H1 (cell line): Measurements from ENCODE around the gene CCDC116.

Source experiments
- BRCA1 ChIP-seq: IDR thresholded peaks from 2 replicates; pipeline ENCODE4 v1.6.1; 2012; ENCODE audit warnings: low read depth, low read length, improper control_type of control experiment
- CEBPB ChIP-seq: IDR thresholded peaks from 2 replicates; pipeline ENCODE4 v1.6.1; 2012; ENCODE audit warnings: low read depth, low read length
- CHD2 ChIP-seq: IDR thresholded peaks from 2 replicates; pipeline ENCODE4 v1.6.1; 2012; ENCODE audit warnings: low read length, improper control_type of control experiment
- EP300 ChIP-seq, 2 experiments: IDR thresholded peaks; 1 replicate in 1 of 2; 2 replicates in 1 of 2; pipeline ENCODE4 v1.6.1; 2011 to 2012; ENCODE audit warnings: low read depth in 2 of 2, low read length in 2 of 2, mild to moderate bottlenecking in 2 of 2, borderline replicate concordance in 1 of 2, inconsistent platforms in 1 of 2, moderate library complexity in 1 of 2
- JUND ChIP-seq: IDR thresholded peaks from 2 replicates; pipeline ENCODE4 v1.6.1; 2011; ENCODE audit warnings: mild to moderate bottlenecking, improper control_type of control experiment, low read length
- POLR2A ChIP-seq, 2 experiments: IDR thresholded peaks; 1 replicate in 1 of 2; 2 replicates in 1 of 2; pipeline ENCODE4 v1.6.1; 2011; ENCODE audit warnings: low read depth in 2 of 2, low read length in 2 of 2, mild to moderate bottlenecking in 2 of 2; ENCODE audit errors: control extremely low read depth in 1 of 2
- RAD21 ChIP-seq, 2 experiments: IDR thresholded peaks in 1 of 2; conservative IDR thresholded peaks in 1 of 2; 2 replicates each; pipeline ENCODE4 v1.6.1; 2011; ENCODE audit warnings: low read depth in 2 of 2, low read length in 2 of 2, improper control_type of control experiment in 1 of 2, inconsistent platforms in 1 of 2, mild to moderate bottlenecking in 1 of 2, moderate library complexity in 1 of 2
- SIX5 ChIP-seq: IDR thresholded peaks from 2 replicates; pipeline ENCODE4 v1.6.1; 2011; ENCODE audit warnings: mild to moderate bottlenecking, low read depth, low read length
- SP1 ChIP-seq: IDR thresholded peaks from 2 replicates; pipeline ENCODE4 v1.6.1; 2011; ENCODE audit warnings: low read depth, low read length

GRCh38 chr22:21602579-21602978 is 30.0 kb upstream of the CCDC116 start:
- TF ChIP-seq SIX5 (no peak), RAD21 (IDR thresholded peaks at IDR 0.05 in 1 of 2, conservative IDR thresholded peaks at IDR 0.05 in 1 of 2; ENCODE audit: low read depth in 2 of 2, low read length in 2 of 2) (no peak), SP1 (no peak), BRCA1 (no peak), CHD2 (no peak), CEBPB (no peak), POLR2A (IDR thresholded peaks at IDR 0.05; ENCODE audit: control extremely low read depth in 1 of 2, low read depth in 2 of 2, low read length in 2 of 2) (no peak), EP300 (IDR thresholded peaks at IDR 0.05; ENCODE audit: borderline replicate concordance in 1 of 2, low read depth in 2 of 2, low read length in 2 of 2) (no peak), JUND (no peak)
